HT-29 (cell line): ENCODE data around the gene SPECC1. TPM values are rescaled to one million over a fixed set of nuclear protein-coding genes. Genes with fewer than 3 reads are reported as not detected.
"Not testable (repeated sequence)": the region's sequence is repeated elsewhere in the genome, so short reads cannot be mapped to it uniquely, and the experiment has no call there.

Source experiments
- DNase-seq: peaks from one replicate; pipeline ENCODE4 v3.0.0-alpha.2; 2015; ENCODE audit warnings: low spot score
- total RNA-seq: library from RNA; depleted of rRNA; stranded (reverse); fragments of >200 nt; shearing (Covaris generic); gene quantifications from 2 replicates; pipeline ENCODE4 v1.2.3, GENCODE V29; 2014; rRNA removed

The SPECC1 gene, protein sequence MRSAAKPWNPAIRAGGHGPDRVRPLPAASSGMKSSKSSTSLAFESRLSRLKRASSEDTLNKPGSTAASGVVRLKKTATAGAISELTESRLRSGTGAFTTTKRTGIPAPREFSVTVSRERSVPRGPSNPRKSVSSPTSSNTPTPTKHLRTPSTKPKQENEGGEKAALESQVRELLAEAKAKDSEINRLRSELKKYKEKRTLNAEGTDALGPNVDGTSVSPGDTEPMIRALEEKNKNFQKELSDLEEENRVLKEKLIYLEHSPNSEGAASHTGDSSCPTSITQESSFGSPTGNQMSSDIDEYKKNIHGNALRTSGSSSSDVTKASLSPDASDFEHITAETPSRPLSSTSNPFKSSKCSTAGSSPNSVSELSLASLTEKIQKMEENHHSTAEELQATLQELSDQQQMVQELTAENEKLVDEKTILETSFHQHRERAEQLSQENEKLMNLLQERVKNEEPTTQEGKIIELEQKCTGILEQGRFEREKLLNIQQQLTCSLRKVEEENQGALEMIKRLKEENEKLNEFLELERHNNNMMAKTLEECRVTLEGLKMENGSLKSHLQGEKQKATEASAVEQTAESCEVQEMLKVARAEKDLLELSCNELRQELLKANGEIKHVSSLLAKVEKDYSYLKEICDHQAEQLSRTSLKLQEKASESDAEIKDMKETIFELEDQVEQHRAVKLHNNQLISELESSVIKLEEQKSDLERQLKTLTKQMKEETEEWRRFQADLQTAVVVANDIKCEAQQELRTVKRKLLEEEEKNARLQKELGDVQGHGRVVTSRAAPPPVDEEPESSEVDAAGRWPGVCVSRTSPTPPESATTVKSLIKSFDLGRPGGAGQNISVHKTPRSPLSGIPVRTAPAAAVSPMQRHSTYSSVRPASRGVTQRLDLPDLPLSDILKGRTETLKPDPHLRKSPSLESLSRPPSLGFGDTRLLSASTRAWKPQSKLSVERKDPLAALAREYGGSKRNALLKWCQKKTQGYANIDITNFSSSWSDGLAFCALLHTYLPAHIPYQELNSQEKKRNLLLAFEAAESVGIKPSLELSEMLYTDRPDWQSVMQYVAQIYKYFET
- total RNA-seq, result 10.2 and 15.8 TPM in 2 replicates

DNA sequence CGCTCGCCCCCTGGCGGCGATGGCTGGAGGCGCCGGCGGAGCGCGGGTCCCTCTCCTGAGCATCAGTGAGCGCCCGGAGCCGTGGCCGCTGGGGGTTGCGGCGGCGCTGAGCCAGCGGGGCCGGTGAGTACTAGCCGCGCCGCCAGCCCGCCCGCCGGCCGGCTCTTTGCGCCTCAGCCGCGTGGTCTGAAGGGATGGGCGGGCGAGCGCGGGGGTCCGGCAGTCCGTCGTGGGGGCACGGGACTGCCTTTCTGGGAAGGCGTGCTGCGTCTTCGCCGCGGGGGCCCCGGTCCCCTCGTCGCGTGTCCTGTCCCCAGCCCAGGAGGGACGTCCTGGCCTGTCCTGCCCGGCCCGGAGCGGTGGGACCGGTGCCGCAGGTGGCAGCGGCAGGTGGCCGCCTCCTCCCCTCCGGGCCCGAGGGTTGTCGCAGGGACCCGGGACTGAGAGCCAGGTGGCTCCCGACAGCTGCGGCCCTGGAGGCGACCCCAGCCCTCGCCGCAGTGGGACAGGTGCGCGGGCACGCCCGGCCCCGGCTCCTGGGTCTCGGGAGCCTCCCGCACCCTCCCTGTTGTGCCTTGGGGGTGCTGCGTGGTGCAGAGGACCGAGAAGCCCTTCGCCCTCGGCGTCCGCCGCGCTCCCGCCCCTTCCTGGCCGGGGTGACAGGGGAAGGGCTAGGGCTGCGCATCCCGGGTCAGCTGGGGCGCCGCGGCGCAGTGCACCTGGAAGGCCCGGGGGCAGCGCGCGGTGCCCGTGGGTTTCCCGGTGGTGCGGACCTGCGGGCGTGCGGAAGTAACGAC, at the start of gene SPECC1:
Gene SPECC1, plus strand, starts transcription at position 58 of the 797 bp plus-strand sequence. CDS start 87,293 bp downstream, outside the sequence.
- no peak for DNase-seq

DNA sequence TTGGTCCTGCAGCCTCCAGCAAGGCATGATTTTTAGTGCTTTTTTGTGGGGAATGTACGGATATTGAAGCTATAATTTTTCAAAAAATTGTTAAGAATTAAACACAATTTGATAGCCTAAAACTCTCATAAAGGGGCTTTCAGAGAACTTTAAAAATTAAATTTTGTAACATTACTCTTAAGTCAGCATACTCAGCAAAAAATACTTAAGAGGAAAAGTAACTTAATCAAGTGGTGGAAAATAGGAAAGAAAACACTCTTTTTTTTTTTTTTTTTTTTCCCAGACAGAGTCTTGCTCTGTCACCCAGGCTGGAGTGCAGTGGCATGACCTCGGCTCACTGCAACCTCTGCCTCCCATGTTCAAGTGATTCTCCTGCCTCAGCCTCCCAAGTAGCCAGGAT, 46.2 kb upstream of the SPECC1 start:
- not testable (repeated sequence) for DNase-seq

DNA sequence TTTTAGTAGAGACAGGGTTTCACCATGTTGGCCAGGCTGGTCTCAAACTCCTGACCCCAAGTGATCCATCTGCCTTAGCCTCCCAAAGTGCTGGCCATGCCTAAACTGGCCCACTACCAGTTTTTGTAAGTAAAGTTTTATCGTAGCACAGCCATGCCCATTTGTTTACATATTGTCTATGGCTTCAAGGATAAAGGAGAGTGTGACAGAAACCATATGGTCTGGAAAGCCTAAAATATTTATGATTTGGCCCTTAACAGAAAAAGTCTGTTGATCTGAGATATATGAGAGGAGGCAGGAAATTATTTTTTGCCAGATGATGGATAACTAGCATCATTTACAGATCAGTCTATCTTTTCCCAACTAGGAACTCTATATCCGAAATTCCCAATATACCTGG, 36.0 kb upstream of the SPECC1 start:
- DNase-seq, result no peak

DNA sequence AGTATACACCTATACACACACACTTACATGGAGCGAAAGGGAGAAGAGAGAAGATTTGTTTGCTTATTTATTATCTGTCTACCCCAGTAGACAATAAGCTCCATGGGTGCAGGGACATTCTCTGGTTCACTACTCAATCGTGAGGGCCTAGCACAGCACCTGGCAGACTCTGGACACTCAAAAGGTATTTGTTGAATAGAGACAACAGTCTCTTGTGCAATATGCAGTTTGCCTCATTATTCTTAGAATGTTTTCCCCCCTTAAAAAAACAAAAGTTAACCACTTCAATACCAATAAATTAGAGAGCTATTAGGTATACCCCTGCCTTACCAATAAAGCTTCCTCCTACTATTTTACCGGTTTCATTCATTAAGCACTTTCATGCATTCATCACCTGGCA, 33.6 kb upstream of the SPECC1 start:
- no peak for DNase-seq

DNA sequence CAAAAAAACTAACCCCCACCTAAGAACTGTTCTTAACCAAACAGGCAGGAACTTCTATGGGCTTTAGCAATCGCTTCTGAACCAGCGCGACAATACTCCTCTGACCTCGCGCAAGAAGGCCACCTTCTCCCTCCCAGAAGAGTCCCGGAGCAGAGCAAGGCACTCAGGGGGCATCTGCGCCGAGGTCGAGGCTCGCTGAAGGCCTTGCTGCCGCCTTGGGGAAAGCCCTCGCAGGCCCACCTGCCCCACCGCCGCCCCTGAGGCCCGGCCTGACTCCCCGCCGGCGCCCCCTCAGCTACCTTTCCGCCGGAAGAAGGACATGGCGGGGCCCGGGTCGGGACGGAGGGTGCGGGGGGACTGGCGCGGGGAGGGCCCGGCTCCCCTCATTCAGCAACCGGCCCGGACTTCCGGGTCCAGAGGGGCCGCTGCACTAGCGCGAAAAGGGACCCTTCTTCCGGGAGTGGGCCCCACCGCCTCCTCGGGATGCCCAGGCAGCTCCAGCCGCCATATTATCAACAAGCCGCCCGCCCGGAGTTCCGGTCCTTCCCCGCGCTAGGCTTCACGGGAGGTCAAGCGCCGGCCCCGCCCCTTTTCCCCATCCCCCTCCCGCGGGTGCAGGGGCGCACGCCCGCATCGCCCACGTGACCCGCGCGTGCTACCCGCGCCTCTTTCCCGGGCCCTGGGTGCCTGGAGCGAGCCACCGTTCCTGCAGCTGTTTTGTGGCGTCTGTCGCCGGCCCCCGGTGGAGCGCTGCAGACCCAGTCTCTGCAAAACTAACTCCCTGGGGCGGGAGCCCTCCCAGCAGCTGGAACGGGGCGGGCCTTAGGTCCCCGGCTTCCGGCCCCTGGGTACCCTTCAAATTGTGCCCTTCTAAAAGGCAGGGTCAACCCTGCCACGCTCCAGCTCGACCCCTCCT, 31.6 kb upstream of the SPECC1 start, which contains the start of gene AKAP10:
Gene AKAP10, minus strand, starts transcription at position 536 of the 916 bp plus-strand sequence. Its CDS starts 149 bp downstream, at position 387.
- DNase-seq, result peak; percentile 71

DNA sequence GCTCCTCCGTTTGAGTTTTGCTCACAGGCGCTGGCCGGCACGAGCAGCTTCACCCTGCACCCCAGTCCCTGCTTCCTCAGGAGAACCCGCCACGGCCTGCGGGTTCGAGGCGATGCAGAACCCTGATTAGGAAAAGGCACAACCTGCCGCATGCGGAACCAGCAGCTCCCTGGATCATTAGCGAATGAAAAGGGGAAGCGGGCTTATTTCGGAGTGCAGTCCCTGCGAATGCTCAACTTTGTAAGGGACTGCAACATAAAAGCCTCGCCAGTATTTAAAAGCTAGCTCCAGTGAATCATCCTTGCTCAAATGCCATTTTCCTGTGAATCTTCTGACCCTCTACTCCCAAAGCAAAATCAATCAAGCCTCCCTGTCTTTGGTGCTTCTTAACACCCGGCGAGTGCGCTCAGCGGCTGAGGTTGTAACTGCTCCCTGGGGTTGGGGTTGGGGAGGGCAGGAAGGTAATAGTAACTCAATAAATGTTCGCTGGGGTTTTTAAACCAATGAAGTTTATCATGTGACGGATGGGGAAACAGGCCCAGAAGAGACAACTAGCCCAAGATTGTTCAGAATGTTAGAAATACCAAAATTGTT, 30.9 kb upstream of the SPECC1 start:
- no peak for DNase-seq

DNA sequence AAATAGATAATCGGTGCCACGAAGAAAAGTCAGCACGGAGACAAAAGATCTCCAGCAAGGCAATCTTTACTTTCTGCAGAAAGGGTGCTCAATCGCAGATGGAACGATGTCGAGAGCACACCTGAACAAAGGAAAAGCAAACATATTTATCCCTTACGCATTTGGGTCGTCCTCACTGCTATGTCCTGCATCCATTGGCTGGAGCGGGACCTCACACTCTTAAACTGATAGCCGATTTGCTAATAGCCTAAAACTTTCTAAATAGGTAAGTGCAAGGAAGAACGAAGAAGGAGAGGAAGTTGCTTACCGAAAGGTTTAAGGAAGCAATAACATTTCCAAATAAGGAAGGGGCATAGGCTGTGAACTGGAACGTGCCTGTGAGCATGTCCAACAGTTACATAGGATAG, 30.4 kb upstream of the SPECC1 start:
- no peak for DNase-seq

DNA sequence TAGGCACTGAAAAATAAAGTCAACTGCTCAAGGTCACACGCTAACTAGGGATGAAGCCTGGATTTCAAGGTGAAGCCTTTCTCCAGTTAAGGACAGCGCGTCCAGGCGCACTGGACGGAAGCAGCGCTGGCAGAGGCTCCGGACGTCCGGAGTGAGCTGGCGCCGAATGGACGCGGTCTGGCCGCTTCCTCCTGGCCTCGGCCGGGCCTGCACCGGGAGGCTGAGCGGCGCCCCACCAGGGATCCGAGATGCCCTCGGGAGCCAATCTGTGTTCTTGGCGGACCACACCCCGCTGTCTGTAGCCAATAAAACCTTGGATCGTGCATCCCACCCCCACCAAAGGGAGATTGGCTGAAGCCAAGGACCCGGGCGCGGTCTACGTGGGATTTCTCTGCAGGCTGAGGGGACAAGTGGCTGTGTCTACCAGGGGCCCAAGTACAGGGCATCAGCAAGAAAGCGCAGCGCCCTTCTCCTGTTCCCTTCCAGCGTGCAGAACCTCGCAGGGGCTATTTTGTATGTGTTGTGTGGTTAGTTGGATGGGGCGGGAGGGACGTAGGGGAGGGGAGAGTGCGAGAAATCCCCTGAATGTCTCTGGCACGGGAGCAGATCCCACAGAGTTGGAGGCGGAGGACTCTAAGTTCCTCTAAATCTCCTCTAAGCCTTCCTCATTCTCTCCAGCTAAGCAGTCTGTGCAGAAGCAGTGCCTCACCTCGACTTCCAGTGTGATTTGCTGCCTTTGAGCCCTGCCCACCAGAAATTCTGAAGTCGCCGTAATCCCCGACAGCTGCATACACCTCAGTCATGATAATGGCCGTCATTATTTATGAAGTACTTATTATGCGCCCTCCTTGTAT, 29.0 kb upstream of the SPECC1 start:
- no peak for DNase-seq

DNA sequence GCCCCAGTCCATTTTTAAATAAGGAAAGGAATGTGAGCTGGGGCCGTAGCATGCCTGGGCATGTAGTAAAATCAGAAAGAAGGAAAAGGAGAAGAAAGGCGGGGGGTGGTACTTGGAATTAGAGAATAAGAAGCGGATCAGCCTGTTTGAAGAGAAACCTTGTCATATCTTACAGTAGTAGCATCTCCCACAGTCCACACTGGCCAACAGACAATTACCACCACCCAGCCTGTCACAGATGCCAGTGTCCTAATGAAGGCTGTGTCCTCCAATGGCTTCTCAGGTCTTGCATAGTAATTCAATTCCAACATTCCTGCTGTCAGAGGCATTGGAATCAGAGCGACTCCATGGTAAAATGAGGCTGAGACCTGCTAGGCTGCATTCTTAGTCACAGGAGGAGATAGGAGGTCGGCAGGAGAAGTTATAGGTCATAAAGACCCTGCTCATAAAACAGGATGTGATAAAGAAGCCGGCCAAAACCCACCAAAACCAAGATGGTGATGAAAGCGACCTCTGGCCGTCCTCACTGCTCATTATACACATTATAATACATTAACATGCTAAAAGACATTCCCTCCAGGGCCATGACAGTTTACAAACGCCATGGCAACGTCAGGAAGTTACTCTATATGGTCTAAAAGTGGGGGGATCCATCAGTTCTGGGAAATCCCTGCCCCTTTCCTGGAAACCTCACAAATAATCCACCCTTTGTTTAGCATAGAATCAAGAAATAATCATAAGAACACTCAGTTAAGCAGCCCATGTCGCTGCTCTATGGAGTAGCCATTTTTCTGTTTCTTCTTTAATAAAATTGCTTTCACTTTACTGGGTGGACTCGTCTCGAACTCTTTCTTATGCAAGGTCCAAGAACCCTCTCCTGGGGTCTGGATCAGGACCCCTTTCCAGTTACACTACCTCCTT, 22.0 kb upstream of the SPECC1 start:
- no peak for DNase-seq

DNA sequence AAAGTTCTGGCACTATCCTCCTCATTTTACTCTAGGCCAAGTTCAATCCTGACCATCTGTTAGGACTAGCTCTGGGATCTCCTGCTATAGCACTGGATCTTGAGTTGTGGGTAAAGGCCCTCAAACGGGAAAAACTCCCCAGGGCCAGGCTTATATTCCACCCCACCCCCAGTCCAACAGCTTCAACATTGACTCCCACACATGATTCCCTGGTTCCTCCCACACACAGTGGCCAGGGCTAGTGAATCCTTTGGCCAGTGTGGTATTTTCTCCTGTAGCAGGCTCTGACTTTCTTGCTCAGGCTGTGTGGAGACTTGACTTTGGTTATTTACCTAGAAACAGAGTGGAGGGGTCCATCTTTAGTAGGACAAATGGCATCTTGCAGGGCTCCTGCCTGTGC, 21.3 kb upstream of the SPECC1 start:
- DNase-seq, result no peak

DNA sequence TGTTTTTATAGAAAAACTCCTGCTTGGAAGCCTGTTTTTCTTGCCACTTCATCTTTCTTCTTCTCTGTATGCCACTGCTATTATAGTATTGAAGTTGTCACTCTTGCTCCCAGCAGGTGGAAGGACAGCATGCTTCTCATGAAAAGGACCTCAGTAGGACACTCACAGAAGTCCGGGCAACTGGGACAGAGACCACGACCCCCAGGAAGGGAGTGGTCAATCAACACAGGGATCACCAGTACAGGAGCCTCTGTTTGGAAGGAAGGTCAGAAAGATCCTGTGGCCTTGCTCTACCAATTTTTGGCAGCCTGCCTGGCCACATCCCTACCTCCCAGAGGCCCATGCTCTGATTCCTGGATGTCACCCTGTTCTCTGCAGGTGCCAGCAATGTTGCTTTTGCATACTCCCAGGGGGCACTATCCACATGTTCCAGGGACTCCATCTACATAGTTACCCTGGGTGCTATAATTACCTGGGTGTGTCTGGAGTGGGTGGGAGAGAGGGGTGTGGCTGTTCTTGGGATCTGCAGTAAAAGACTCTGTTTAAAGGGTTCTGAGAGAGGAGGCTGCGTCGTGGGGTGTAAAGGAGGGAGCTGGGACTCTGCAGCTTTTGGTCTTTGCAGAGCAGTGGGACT, 17.8 kb upstream of the SPECC1 start:
- no peak for DNase-seq

DNA sequence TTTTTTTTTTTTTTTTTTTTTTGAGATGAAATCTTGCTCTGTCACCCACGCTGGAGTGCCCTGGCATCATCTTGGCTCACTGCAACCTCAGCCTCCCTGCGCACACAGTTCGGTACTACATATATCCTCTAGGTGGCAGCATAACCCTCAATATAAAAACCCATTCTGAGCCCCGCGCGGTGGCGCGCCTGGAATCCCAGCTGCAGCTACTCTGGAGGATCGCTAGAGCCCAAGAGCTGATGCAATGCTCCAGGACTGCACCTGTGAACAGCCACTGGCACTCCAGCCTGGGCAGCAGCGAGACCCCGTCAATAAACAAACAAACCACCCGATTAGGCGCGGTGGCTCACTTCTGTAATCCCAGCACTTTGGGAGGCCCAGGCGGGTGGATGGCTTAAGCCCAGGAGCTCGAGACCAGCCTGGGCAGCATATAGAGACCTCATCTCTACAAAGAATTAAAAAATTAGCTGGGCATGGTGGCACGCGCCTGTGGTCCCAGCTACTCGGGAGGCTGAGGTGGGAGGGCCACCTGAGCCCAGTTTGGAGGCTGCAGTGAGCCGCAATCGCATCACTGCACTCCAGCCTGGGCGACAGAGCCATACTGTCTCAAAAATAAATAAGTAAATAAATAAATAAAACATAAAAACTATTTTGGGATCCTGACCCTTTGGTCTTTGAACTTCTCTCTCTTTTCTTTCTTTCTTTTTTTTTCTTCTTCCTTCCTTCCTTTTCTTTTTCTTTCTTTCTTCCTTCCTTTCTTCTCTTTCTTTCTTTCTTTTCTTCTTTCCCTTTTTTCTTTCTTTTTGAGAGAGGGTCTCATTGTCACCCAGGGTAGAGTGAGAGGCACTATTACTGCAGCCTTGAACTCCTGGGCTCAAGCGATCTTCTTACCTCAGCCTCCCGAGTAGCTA, 16.1 kb upstream of the SPECC1 start:
- peak; percentile 87 for DNase-seq

DNA sequence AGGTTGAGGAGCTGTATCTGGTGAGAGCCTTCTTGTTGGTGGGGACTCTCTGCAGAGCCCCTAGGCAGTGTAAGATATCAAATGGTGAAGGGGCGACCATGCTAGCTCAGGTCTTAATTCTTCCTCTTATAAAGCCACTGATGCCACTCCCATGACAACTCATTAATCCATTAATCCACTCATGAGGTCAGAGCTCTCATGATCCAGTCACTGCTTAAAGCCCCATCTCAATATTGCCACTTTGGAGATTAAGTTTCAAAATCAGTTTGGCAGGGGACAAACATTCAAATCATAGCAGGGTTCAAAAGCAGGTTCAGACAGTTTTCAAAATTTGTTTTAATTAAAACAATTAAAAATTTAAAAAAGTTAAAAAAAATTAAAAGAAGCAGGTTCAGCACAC, 13.1 kb upstream of the SPECC1 start:
- no peak for DNase-seq

DNA sequence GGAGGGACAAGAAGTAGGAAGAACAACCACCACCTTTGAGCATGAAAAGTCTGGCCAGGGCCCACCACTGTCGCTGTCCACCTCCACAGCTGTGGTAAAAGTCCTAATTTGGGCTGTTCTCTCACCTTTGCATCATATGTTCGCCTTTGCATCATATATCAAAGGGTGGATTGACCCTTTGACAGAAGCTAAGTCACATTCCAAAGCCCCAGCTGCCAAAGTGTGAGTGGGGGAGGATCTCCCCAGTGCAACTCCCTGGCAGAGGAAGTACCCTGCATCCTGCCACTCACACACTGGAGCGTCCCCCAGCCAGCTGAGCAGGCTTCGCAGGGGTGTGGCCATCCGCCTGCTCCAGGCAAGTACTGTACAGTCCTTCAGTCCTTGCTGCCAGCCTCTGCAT, 12.7 kb upstream of the SPECC1 start:
- DNase-seq, result no peak

DNA sequence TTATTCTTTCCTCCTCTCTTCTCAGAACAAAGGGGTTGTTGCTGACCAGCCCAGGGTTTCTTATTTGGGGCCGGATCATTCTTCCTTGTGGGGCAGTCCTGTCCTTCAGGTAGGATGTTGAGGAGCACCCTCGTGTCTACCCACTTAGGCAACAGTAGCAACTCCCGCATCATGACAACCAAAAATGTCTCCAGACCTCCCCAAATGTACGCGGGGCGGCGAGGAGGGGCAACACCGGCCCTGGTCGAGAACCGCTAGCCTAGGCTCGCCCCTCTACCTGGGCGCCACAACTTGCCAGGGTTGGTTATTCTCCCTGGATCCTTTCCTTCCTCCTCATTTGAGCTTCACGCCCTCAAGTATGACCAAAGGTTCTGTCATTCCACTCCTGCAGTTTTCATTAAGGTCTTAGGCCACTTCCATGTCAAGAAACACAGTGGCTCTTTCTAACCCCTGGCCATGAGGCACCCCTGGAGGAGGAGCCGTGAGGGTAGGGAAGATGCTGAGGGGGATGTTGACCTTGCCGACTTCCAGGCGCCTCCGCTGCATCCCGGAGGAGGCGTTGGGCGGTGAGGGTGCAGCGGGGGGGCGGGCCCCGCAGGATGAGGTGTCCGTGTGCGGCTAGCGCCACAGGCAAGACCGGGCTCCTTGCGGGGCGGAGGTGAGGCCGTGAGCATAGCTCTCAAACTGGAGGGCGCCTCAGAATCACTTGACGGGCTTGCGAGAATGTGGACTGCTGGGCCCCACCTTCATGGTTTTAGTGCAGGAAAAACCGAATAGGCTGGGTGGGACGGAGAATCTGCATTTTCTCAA, 712 bp upstream of the SPECC1 start:
- DNase-seq, result no peak

DNA sequence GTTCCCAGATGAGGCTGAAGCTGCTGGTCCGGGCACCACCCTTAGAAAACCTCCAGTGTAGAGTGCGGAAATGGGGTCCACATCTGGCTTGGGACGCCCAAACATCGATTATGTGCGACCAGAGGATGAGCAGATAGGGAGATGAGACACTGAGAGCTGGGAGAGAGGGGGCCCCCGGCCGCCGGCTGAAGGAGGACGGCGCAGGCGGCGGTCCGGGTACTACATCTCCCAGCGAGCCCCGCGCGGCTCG, 182 bp upstream of the SPECC1 start:
- DNase-seq, result peak; percentile 65
